ENCODE results near the gene GALNT12.

The GALNT12 gene

DNA sequence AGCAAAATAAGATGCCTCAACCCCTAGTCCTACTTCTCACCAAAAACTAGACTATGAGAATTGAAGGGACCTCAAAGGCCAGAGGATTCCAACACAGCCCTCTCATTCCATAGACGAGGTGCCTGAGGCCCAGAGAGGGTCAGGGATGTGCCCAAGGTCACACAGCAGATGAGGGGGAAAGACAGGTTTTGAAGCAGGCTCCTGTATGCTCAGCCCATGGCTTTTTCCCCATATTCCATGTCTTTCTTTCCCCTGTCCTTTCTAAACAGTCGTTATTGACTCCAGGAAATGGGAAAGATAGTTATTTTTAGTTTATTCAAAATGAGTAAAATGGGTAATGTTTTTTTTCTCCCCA lies 75.1 kb downstream of the GALNT12 start:
- CTCF ChIA-PET = no interaction called here
- POLR2A ChIA-PET = no interaction called here
- no peak for DNase-seq (ENCODE audit: extremely low spot score)
- TF ChIP-seq, protein P1, sequence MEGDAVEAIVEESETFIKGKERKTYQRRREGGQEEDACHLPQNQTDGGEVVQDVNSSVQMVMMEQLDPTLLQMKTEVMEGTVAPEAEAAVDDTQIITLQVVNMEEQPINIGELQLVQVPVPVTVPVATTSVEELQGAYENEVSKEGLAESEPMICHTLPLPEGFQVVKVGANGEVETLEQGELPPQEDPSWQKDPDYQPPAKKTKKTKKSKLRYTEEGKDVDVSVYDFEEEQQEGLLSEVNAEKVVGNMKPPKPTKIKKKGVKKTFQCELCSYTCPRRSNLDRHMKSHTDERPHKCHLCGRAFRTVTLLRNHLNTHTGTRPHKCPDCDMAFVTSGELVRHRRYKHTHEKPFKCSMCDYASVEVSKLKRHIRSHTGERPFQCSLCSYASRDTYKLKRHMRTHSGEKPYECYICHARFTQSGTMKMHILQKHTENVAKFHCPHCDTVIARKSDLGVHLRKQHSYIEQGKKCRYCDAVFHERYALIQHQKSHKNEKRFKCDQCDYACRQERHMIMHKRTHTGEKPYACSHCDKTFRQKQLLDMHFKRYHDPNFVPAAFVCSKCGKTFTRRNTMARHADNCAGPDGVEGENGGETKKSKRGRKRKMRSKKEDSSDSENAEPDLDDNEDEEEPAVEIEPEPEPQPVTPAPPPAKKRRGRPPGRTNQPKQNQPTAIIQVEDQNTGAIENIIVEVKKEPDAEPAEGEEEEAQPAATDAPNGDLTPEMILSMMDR (IDR thresholded peaks at IDR 0.05; ENCODE audit: control extremely low read depth, extremely low read depth, low read depth, missing control alignments) = no peak

DNA sequence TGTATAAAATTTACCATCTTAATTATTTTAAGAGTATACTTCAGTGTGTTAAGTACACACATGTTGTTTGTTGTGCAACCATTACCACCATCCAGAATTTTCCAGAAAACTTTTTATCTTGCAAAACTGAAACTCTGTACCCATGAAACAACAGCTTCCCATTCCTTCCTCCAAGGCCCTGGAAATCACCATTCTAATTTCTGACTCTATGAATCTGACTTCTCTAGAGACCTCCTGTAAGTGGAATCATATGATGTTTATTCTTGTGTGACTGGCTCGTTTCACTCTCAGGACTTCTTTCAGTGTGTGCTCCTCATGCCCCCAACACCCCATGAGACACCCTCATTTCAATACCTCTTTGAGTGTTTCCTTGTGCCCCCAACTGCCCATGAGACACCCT lies 75.8 kb downstream of the GALNT12 start:
- POLR2A ChIA-PET = no interaction called here
- CTCF ChIA-PET = no interaction called here

DNA sequence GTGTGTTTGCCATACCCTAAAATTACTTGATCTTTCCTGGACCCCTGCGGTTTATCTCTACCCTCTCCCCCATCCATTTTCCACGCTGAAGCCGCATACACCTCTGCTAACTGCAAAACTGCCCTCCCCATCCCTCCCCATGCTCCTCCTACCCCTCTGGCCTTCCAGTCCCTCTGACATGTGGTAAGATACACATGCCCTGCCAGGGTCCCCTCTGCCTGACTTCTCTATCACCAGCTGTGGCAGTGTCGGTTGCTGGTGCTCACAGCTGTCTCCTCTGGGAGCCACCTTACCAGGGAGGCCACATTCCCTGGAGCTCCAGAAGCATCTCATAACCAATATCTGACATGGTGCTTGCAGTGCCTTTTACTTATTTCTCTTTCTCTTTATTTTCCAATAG lies 77.4 kb downstream of the GALNT12 start:
- CTCF ChIA-PET = no interaction called here
- POLR2A ChIA-PET = no interaction called here
- TF ChIP-seq, protein P1 (IDR thresholded peaks at IDR 0.05; ENCODE audit: control extremely low read depth, extremely low read depth, low read depth, missing control alignments) = no peak
- DNase-seq (ENCODE audit: extremely low spot score) = no peak

More for the DNA sequence above, 75.8 kb downstream of the GALNT12 start:
- no peak for DNase-seq (ENCODE audit: extremely low spot score)
- TF ChIP-seq, protein P1 (IDR thresholded peaks at IDR 0.05; ENCODE audit: control extremely low read depth, extremely low read depth, low read depth, missing control alignments) = no peak

DNA sequence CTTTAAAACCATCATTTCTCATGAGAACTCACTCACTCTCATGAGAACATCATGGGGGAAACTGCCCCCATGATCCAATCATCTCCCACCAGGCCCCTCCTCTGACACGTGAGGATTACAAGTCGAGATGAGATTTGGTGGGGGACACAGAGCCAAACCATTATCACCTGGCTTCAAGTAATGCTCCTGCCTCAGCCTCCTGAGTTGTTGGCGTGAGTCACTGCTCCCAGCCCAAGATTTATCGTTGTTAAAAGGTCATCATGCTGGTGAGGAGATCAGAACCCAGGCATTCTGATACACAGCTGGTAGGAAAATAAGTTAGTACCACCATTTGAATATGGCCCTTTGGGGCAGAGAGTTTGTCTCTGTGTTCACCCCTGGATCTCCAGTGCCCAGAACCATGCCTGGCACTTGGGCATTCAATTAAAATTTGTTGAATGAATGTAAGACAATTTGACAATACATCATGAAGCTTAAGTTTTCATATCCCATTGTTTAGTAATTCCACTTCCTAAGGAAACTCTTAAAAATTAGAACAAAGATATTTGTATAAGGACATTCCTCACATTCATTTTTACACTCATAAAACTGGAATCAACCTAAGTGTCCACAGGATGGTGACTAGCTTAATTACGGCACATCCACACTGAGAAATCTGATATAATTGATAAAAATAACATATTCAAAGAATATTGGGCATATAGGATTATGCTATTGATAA lies 78.3 kb downstream of the GALNT12 start:
- TF ChIP-seq, protein P1 (IDR thresholded peaks at IDR 0.05; ENCODE audit: control extremely low read depth, extremely low read depth, low read depth, missing control alignments) = no peak
- CTCF ChIA-PET = no interaction called here
- DNase-seq (ENCODE audit: extremely low spot score) = no peak
- POLR2A ChIA-PET = no interaction called here

DNA sequence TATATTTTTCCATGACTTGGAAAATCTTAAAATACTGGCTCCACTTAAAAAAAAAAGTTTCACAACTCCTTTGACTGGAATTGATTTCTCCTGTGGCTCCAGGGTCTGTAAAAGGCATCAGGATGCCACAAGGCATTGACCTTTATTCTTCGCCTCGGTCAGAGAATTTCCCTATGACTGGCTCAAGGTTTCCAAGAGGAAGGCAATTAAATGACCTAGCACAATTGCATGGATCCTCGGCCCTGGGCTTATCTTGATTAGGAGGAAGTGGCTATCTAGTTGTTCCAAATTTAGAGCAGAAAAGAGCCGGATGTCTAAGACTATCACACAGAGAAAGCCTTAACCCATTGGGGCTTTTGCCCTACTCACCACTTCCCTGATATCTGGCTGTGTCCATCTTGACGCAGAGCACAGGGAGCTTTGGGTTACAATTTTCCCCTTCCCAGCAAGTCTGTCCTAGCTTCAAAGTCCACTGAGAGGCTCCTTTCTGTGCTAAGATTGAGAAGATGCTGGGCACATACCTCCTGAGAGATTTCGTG lies 79.3 kb downstream of the GALNT12 start:
- ChIA-PET POLR2A (no interaction called here), CTCF (no interaction called here)
- TF ChIP-seq, protein P1 (IDR thresholded peaks at IDR 0.05; ENCODE audit: control extremely low read depth, extremely low read depth, low read depth, missing control alignments) = no peak
- DNase-seq (ENCODE audit: extremely low spot score) = no peak

DNA sequence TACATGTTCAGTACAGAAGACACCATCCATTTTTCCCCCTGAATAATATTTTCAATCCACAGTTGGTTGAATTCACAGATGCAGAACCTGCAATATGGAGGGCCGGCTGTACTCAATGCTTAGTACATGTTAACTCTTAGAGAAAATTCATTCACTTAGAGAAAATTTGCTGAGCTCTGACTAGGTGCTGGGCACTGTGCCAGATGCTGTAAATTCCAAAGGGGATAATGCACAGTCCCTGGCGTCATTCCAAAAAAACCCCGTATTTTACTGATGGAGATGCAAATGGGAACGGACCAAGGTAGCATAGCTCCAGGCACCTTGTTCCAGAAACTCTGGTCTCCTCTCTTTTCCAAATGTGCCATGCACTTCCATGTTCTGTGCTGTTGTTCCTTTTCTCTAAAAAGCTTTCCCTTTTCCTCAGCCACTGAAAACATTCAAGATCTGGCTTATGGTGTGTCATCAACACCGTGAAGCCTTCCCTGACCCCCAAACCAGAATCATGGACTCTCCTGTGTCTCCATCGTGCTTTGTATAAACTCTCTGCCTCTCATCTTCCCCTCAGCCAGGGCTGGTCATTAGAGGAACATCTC lies 80.5 kb downstream of the GALNT12 start:
- DNase-seq (ENCODE audit: extremely low spot score) = no peak
- TF ChIP-seq, protein P1 (IDR thresholded peaks at IDR 0.05; ENCODE audit: control extremely low read depth, extremely low read depth, low read depth, missing control alignments) = no peak
- ChIA-PET CTCF (no interaction called here), POLR2A (no interaction called here)

All from GM10248 (cell line).